Vagina (tissue), 2 donors: ENCODE data around the gene SPHKAP.

Experiments used
- CTCF ChIP-seq, 3 experiments: fragments of 450-650 bp in 2 of 3; fragments of 200-600 bp in 1 of 3; sonication (generic) in 1 of 3; IDR thresholded peaks; one replicate each; pipeline ENCODE4 v1.5.1; 2017 to 2019; ENCODE audit warnings: antibody characterized with exemption in 3 of 3, mild to moderate bottlenecking in 2 of 3, moderate library complexity in 2 of 3
- POLR2A ChIP-seq, 2 donors: fragments of 450-650 bp; IDR thresholded peaks; one replicate each; pipeline ENCODE4 v1.6.1; 2017; ENCODE audit warnings: antibody characterized with exemption in 2 of 2, mild to moderate bottlenecking in 2 of 2, moderate library complexity in 2 of 2

- no peak for TF ChIP-seq CTCF (IDR thresholded peaks at IDR 0.05)
- no peak for TF ChIP-seq POLR2A (IDR thresholded peaks at IDR 0.05)
Measured at GRCh38 chr2:228086561-228086960, 94.9 kb downstream of the SPHKAP start.
